Activated T-cell treated with anti-CD3 and anti-CD28 coated beads, Interleukin-2, amount 50 U/mL, for 4 hours (primary cell): ENCODE measurements around the gene DIAPH2. TPM values are rescaled to one million over a fixed set of nuclear protein-coding genes. Genes with fewer than 3 reads are reported as not detected.

ENCODE experiments used
- ATAC-seq, 2 donors: fragments of 200-7000 bp; cut with Tn5 transposase; one replicate each; pipeline ENCODE4 v1.10.0; 2021
- DNase-seq: peaks from one replicate; pipeline ENCODE4 v3.0.0-alpha.2; 2020
- H3K27me3 Mint-ChIP-seq: one replicate; pipeline ENCODE4 v1.8.0; 2021; ENCODE audit warnings: low read depth, mixed read lengths
- H3K36me3 Mint-ChIP-seq: one replicate; pipeline ENCODE4 v1.8.0; 2022; ENCODE audit warnings: mixed read lengths; ENCODE audit not compliant: insufficient read depth
- H3K4me1 Mint-ChIP-seq: one replicate; pipeline ENCODE4 v1.8.0; 2021; ENCODE audit warnings: low read depth, mixed read lengths
- H3K4me3 Mint-ChIP-seq: one replicate; pipeline ENCODE4 v1.8.0; 2021; ENCODE audit warnings: mild to moderate bottlenecking, moderate library complexity, mixed read lengths
- H3K9me3 Mint-ChIP-seq: one replicate; pipeline ENCODE4 v1.8.0; 2021; ENCODE audit warnings: mixed read lengths
- total RNA-seq, 3 donors: library from RNA; stranded (reverse); gene quantifications; one replicate each; pipeline ENCODE4 v1.2.1, GENCODE V29; 2021

DIAPH2 gene
- total RNA-seq, 3 donors from 2014 or later, result 4.4 to 4.8 (median 4.4) TPM

- ATAC-seq (no peak), DNase-seq (no peak)
- Mint-ChIP-seq H3K9me3 (no peaks in the 10 kb centered on the region), H3K4me3 (no peak overlapping the region), H3K27me3 (no peaks in the 10 kb centered on the region), H3K36me3 (peaks cover 16% of the 10 kb centered on the region), H3K4me1 (no peaks in the 10 kb centered on the region)
Measured at GRCh38 chrX:97119474-97120109, 434.9 kb downstream of the DIAPH2 start.

- ATAC-seq (no peak), DNase-seq (no peak)
- Mint-ChIP-seq H3K36me3 (peaks cover 9% of the 10 kb centered on the region), H3K4me3 (no peak overlapping the region), H3K9me3 (no peaks in the 10 kb centered on the region), H3K27me3 (no peaks in the 10 kb centered on the region), H3K4me1 (no peaks in the 10 kb centered on the region)
Measured at GRCh38 chrX:97123001-97123400, 438.4 kb downstream of the DIAPH2 start.

GRCh38 chrX:97126020-97126419, 441.4 kb downstream of the DIAPH2 start:
- H3K4me3 Mint-ChIP-seq, result no peak overlapping the region
- no peak for ATAC-seq
- no peaks in the 10 kb centered on the region for H3K27me3 Mint-ChIP-seq
- no peaks in the 10 kb centered on the region for H3K4me1 Mint-ChIP-seq
- DNase-seq, result no peak
- H3K36me3 Mint-ChIP-seq, result peaks cover 5% of the 10 kb centered on the region
- H3K9me3 Mint-ChIP-seq, result no peaks in the 10 kb centered on the region

GRCh38 chrX:97132664-97133415, 448.2 kb downstream of the DIAPH2 start:
- no peak for DNase-seq
- H3K27me3 Mint-ChIP-seq, result no peaks in the 10 kb centered on the region
- no peaks in the 10 kb centered on the region for H3K4me1 Mint-ChIP-seq
- ATAC-seq, result no peak
- no peak overlapping the region for H3K4me3 Mint-ChIP-seq
- no peaks in the 10 kb centered on the region for H3K9me3 Mint-ChIP-seq
- peaks cover 3% of the 10 kb centered on the region for H3K36me3 Mint-ChIP-seq

- no peak for DNase-seq
- peaks cover 4% of the 10 kb centered on the region for H3K36me3 Mint-ChIP-seq
- no peaks in the 10 kb centered on the region for H3K27me3 Mint-ChIP-seq
- no peak overlapping the region for H3K4me3 Mint-ChIP-seq
- H3K9me3 Mint-ChIP-seq, result no peaks in the 10 kb centered on the region
- H3K4me1 Mint-ChIP-seq, result no peaks in the 10 kb centered on the region
- no peak for ATAC-seq
Measured at GRCh38 chrX:97145934-97146333, 461.3 kb downstream of the DIAPH2 start.

GRCh38 chrX:97155816-97156215, 471.2 kb downstream of the DIAPH2 start:
- Mint-ChIP-seq H3K36me3 (peaks cover 3% of the 10 kb centered on the region), H3K4me3 (no peak overlapping the region), H3K9me3 (no peaks in the 10 kb centered on the region), H3K27me3 (no peaks in the 10 kb centered on the region), H3K4me1 (peaks cover 10% of the 10 kb centered on the region)
- DNase-seq (no peak), ATAC-seq (no peak)

GRCh38 chrX:97158269-97158668, 473.6 kb downstream of the DIAPH2 start:
- H3K4me1 Mint-ChIP-seq, result peaks cover 10% of the 10 kb centered on the region
- H3K27me3 Mint-ChIP-seq, result no peaks in the 10 kb centered on the region
- no peaks in the 10 kb centered on the region for H3K9me3 Mint-ChIP-seq

GRCh38 chrX:97159916-97160800, 475.5 kb downstream of the DIAPH2 start:
- no peaks in the 10 kb centered on the region for H3K36me3 Mint-ChIP-seq

More at GRCh38 chrX:97158269-97158668, 473.6 kb downstream of the DIAPH2 start:
- DNase-seq (no peak), ATAC-seq (no peak)
- H3K4me3 Mint-ChIP-seq, result no peak overlapping the region
- no peaks in the 10 kb centered on the region for H3K36me3 Mint-ChIP-seq

GRCh38 chrX:97167333-97167732, 482.7 kb downstream of the DIAPH2 start:
- Mint-ChIP-seq H3K27me3 (no peaks in the 10 kb centered on the region), H3K9me3 (no peaks in the 10 kb centered on the region), H3K4me3 (no peak overlapping the region), H3K36me3 (peaks cover 6% of the 10 kb centered on the region), H3K4me1 (no peaks in the 10 kb centered on the region)
- ATAC-seq (no peak), DNase-seq (no peak)

More at GRCh38 chrX:97159916-97160800, 475.5 kb downstream of the DIAPH2 start:
- H3K4me3 Mint-ChIP-seq, result no peak overlapping the region
- peaks cover 7% of the 10 kb centered on the region for H3K4me1 Mint-ChIP-seq
- no peaks in the 10 kb centered on the region for H3K9me3 Mint-ChIP-seq
- no peak for DNase-seq
- ATAC-seq, result no peak
- H3K27me3 Mint-ChIP-seq, result no peaks in the 10 kb centered on the region

- Mint-ChIP-seq H3K36me3 (peaks cover 6% of the 10 kb centered on the region), H3K4me3 (no peak overlapping the region), H3K9me3 (no peaks in the 10 kb centered on the region), H3K4me1 (no peaks in the 10 kb centered on the region), H3K27me3 (no peaks in the 10 kb centered on the region)
- DNase-seq, result no peak
- no peak for ATAC-seq
Measured at GRCh38 chrX:97168646-97169045, 484.0 kb downstream of the DIAPH2 start.

- Mint-ChIP-seq H3K9me3 (no peaks in the 10 kb centered on the region), H3K4me1 (no peaks in the 10 kb centered on the region), H3K27me3 (no peaks in the 10 kb centered on the region), H3K4me3 (no peak overlapping the region), H3K36me3 (peaks cover 9% of the 10 kb centered on the region)
- DNase-seq (no peak), ATAC-seq (no peak)
Measured at GRCh38 chrX:97175147-97175546, 490.5 kb downstream of the DIAPH2 start.

GRCh38 chrX:97189668-97190067, 505.0 kb downstream of the DIAPH2 start:
- no peaks in the 10 kb centered on the region for H3K4me1 Mint-ChIP-seq
- no peak for DNase-seq
- H3K27me3 Mint-ChIP-seq, result no peaks in the 10 kb centered on the region
- H3K36me3 Mint-ChIP-seq, result peaks cover 2% of the 10 kb centered on the region
- H3K4me3 Mint-ChIP-seq, result no peak overlapping the region
- H3K9me3 Mint-ChIP-seq, result no peaks in the 10 kb centered on the region
- no peak for ATAC-seq

GRCh38 chrX:97199501-97199900, 514.9 kb downstream of the DIAPH2 start:
- no peaks in the 10 kb centered on the region for H3K27me3 Mint-ChIP-seq
- no peak for DNase-seq
- no peak for ATAC-seq
- H3K4me1 Mint-ChIP-seq, result no peaks in the 10 kb centered on the region
- no peak overlapping the region for H3K4me3 Mint-ChIP-seq
- no peaks in the 10 kb centered on the region for H3K36me3 Mint-ChIP-seq
- H3K9me3 Mint-ChIP-seq, result peaks cover 3% of the 10 kb centered on the region

GRCh38 chrX:97200454-97200853, 515.8 kb downstream of the DIAPH2 start:
- no peak overlapping the region for H3K4me3 Mint-ChIP-seq
- DNase-seq (no peak), ATAC-seq (no peak)
- no peaks in the 10 kb centered on the region for H3K27me3 Mint-ChIP-seq
- peaks cover 5% of the 10 kb centered on the region for H3K9me3 Mint-ChIP-seq
- no peaks in the 10 kb centered on the region for H3K36me3 Mint-ChIP-seq
- no peaks in the 10 kb centered on the region for H3K4me1 Mint-ChIP-seq
